Activated T-helper 1 cell treated with anti-CD3 and anti-CD28 coated beads, Interleukin-2, amount 50 U/mL, for 16 hours (primary cell): ENCODE results near the gene ASB13.
"Not testable (repeated sequence)": the region's sequence is repeated elsewhere in the genome, so short reads cannot be mapped to it uniquely, and the experiment has no call there.

Experiments used
- DNase-seq, 2 donors: peaks; one replicate each; pipeline ENCODE4 v3.0.0-alpha.2; 2020; ENCODE audit warnings: low read depth in 1 of 2, low spot score in 1 of 2

ASB13 gene

GRCh38 chr10:5608608-5609220, 57.7 kb downstream of the ASB13 start:
- no peak for DNase-seq

GRCh38 chr10:5607594-5607993, 58.8 kb downstream of the ASB13 start:
- no peak for DNase-seq

GRCh38 chr10:5606864-5607263, 59.5 kb downstream of the ASB13 start:
- no peak for DNase-seq

- DNase-seq: no peak
These were observed 60.1 kb downstream of the ASB13 start for GRCh38 chr10:5606321-5606720.

- no peak for DNase-seq
These were observed 61.4 kb downstream of the ASB13 start for GRCh38 chr10:5604961-5605360.

GRCh38 chr10:5604236-5604925, 62.0 kb downstream of the ASB13 start:
- no peak for DNase-seq

GRCh38 chr10:5603848-5604170, 62.6 kb downstream of the ASB13 start:
- no peak for DNase-seq

GRCh38 chr10:5603091-5603847, 63.1 kb downstream of the ASB13 start:
- no peak for DNase-seq

GRCh38 chr10:5601826-5602495, 64.4 kb downstream of the ASB13 start:
- no peak for DNase-seq

- no peak for DNase-seq
These were observed 65.5 kb downstream of the ASB13 start for GRCh38 chr10:5600908-5601307.

- no peak for DNase-seq
These were observed 66.5 kb downstream of the ASB13 start for GRCh38 chr10:5599613-5600520.

GRCh38 chr10:5598085-5598690, 68.2 kb downstream of the ASB13 start:
- no peak for DNase-seq

- DNase-seq: no peak
These were observed 69.6 kb downstream of the ASB13 start for GRCh38 chr10:5596611-5597341.

GRCh38 chr10:5595994-5596471, 70.4 kb downstream of the ASB13 start:
- DNase-seq: no peak

- no peak for DNase-seq
These were observed 70.8 kb downstream of the ASB13 start for GRCh38 chr10:5595591-5595990.

GRCh38 chr10:5595095-5595494, 71.3 kb downstream of the ASB13 start:
- no peak for DNase-seq

GRCh38 chr10:5594271-5595049, 71.9 kb downstream of the ASB13 start:
- no peak for DNase-seq

GRCh38 chr10:5593347-5593746, 73.0 kb downstream of the ASB13 start:
- not testable (repeated sequence) for DNase-seq

- no peak for DNase-seq
These were observed 74.3 kb downstream of the ASB13 start for GRCh38 chr10:5592070-5592469.
